Mesothelial cell of epicardium (in vitro differentiated cells): ENCODE measurements around the gene PIP5KL1. TPM values are rescaled to one million over a fixed set of nuclear protein-coding genes. Genes with fewer than 3 reads are reported as not detected.
A peak's percentile ranks its signal among the peaks of the same experiment; 100 is the strongest.

ENCODE experiments used
- DNase-seq, 2 experiments: peaks; one replicate each; pipeline ENCODE4 v3.0.0; 2021; ENCODE audit warnings: low spot score in 2 of 2; ENCODE audit not compliant: unreplicated experiment in 2 of 2
- H3K27ac Mint-ChIP-seq: 2 replicates; pipeline ENCODE4 v1.8.0; 2021; ENCODE audit warnings: mixed read lengths
- H3K27me3 Mint-ChIP-seq: 2 replicates; pipeline ENCODE4 v1.8.0; 2021; ENCODE audit warnings: low read depth, mixed read lengths
- H3K36me3 Mint-ChIP-seq: 2 replicates; pipeline ENCODE4 v1.8.0; 2021; ENCODE audit warnings: mixed read lengths
- H3K4me1 Mint-ChIP-seq: 2 replicates; pipeline ENCODE4 v1.8.0; 2021; ENCODE audit warnings: mixed read lengths
- H3K4me3 Mint-ChIP-seq: 2 replicates; pipeline ENCODE4 v1.8.0; 2021; ENCODE audit warnings: mild to moderate bottlenecking, moderate library complexity, mixed read lengths
- H3K9me3 Mint-ChIP-seq: 2 replicates; pipeline ENCODE4 v1.8.0; 2021; ENCODE audit warnings: mixed read lengths
- total RNA-seq: library from RNA; stranded (reverse); gene quantifications from 3 replicates; pipeline ENCODE4 v1.2.1, GENCODE V29; 2021
- TF ChIP-seq, protein P1 (sequence below): fragments of 200-600 bp; sonication (generic); IDR thresholded peaks from one replicate; pipeline ENCODE4 v1.5.0; 2021; ENCODE audit warnings: antibody characterized with exemption; ENCODE audit not compliant: unreplicated experiment

Gene PIP5KL1
- total RNA-seq, 1 donor from 2014 or later = 8.2 TPM

DNA sequence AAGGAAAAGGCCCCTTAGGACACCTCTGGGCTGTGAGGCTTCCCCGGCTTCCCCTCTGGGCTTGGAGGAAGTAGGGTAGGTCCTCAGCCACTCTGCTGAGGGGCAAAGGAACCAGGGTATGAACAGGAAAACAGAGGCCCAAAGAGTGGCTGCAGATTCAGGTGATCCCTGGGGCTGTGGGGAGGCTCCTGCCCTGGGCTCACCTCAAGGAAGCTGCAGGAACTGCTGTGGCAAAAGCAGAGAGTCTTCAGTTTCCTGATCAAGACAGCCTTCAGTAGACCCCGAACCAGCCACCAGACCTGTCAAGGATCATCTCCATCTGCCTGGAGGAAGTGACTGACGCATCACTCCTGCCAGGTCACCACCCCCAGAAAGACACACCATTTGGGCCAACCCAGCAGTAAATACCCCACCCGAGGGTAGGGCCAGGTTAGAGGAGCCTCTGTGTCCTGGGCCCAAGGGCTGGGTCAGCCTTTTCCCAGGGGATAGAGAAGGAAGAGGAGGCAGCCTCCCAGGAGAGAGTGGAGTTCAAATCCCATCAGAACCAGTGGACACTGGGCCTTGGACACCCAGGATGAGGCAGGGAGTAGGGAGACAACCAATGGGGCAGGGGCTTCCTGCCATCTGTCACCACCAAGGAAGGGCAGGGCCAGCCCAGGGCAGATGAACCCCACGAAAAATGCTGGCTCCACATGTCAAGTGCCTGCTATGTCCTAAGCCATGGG is 25.4 kb downstream of the PIP5KL1 start:
- Mint-ChIP-seq H3K36me3 (no peaks in the 10 kb centered on the region), H3K27ac (peak overlapping the region; percentile 95), H3K27me3 (no peaks in the 10 kb centered on the region), H3K4me3 (no peak overlapping the region), H3K4me1 (peaks cover 27% of the 10 kb centered on the region), H3K9me3 (no peaks in the 10 kb centered on the region)
- DNase-seq = no peak
- TF ChIP-seq, protein P1, sequence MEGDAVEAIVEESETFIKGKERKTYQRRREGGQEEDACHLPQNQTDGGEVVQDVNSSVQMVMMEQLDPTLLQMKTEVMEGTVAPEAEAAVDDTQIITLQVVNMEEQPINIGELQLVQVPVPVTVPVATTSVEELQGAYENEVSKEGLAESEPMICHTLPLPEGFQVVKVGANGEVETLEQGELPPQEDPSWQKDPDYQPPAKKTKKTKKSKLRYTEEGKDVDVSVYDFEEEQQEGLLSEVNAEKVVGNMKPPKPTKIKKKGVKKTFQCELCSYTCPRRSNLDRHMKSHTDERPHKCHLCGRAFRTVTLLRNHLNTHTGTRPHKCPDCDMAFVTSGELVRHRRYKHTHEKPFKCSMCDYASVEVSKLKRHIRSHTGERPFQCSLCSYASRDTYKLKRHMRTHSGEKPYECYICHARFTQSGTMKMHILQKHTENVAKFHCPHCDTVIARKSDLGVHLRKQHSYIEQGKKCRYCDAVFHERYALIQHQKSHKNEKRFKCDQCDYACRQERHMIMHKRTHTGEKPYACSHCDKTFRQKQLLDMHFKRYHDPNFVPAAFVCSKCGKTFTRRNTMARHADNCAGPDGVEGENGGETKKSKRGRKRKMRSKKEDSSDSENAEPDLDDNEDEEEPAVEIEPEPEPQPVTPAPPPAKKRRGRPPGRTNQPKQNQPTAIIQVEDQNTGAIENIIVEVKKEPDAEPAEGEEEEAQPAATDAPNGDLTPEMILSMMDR = no peak

DNA sequence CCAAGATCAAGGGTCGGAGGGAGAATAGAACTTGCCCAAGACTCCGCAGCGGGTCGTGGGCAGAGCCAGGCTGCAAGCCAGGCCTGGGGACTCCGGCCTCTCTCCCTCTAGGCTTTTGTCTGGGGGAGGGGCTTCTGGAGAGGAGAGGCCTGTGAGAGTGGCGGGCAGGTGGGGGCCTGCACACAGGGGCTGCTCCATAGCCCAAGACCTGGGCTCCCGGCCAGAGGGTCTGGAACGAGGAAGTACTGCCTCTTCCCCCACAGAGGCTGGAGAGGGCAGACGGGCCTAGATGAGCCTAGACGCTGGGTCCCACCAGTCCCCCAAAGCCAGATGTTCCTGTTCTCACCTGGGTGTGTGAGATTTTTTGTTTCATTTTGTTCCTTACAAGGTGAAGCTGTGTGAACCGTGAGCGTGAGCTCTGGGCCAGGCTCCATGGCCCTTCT is 26.0 kb downstream of the PIP5KL1 start:
- Mint-ChIP-seq H3K9me3 (no peaks in the 10 kb centered on the region), H3K36me3 (no peaks in the 10 kb centered on the region), H3K27me3 (no peaks in the 10 kb centered on the region), H3K4me3 (peak overlapping the region; percentile 44), H3K27ac (peak overlapping the region; percentile 95), H3K4me1 (peaks cover 31% of the 10 kb centered on the region)
- DNase-seq = peak; percentile 67 to 70
- TF ChIP-seq, protein P1 = no peak

DNA sequence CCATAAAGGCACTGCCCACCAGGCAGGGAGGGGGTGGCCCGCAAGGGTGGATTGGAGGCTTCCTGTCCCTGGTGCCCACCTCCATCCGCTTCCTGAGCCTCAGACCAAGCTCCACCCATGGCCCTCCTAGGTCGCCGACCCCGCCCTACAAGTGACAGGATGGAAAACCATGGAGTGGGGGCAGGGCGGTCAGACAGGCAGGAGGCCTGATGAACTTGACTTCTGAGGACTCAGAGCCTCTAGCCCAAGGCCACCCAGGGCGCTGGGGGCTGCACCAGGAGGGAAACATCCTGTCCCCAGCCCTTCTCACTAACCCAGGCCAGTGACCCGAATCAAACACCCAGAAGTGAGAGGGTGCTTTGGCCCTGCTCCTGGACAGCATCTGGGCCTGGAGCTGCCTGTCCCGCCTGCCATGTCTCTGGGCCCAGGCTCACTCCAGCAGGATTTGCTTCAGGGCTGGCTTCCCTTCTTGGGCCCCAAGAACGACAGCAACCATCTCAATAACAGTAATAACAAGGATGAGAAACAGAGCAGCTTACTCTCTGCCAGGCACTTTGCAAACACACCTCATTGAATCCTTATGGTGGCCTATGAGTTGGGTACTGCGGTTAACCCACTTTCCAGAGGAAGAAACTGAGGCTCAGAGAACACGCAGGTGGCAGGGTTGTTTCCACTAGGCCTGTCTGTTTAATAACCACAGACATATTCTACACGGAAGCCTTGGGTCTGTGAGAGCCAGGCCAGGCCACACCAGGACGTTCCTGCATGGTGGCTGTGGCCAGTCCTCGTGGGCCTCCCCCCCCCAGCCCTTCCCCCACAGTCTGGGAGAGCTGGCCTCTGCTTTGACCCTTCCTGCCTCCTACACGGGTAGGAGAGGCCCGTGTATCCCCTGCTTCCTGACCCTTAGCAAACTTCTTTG is 26.8 kb downstream of the PIP5KL1 start:
- no peaks in the 10 kb centered on the region for H3K9me3 Mint-ChIP-seq
- no peak for DNase-seq
- TF ChIP-seq, protein P1 = no peak
- peaks cover 31% of the 10 kb centered on the region for H3K4me1 Mint-ChIP-seq
- H3K27me3 Mint-ChIP-seq = no peaks in the 10 kb centered on the region
- peak overlapping the region; percentile 95 for H3K27ac Mint-ChIP-seq
- peak overlapping the region; percentile 44 for H3K4me3 Mint-ChIP-seq
- H3K36me3 Mint-ChIP-seq = no peaks in the 10 kb centered on the region

DNA sequence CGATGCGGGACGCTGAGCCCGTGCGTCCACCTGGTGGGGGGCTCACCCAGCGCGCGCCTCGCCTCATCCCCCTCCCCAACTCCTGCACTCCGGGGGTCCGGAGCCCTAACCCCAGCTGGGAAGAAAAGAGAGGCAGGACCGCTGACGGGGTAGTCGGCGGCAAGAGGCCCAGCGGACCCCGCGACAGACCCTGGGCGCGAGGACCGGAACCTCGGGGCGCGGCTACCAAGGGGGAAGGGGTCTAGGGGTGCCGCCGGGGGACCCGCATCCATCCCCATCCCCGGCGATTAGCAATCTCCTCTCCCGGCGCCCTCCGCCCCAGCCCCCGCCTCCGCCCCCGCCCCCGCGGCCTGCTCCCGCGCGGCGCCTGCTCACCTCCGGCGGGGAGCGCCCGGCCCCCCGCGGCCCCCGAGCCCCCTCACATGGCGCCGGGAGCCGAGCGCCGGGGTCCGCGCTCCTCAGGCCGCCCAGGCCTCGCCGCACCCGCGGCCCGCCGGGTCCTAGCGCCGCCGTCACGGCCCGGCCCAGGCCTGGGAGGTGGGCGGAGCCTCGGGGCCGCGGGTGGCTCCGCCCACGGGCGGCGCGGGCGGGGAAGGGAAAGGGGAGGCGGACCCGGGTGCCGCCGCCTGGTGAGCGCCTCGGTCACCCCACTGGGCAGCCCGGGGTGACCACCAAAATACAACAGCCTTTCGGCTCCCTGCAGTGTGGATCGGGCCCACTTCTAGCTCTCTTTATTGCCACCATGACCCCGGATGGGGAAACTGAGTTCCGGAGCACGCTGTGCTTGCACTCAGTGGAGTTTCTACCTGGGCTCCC is 31.2 kb downstream of the PIP5KL1 start, which contains the start of gene ST6GALNAC6:
Gene ST6GALNAC6 (minus strand): TSS at position 476 of the 816 bp plus-strand sequence. CDS start 1,622 bp downstream, outside the sequence.
- Mint-ChIP-seq H3K27me3 (no peaks in the 10 kb centered on the region), H3K27ac (peak within 1 kb of the TSS; percentile 87), H3K9me3 (peaks cover 12% of the 10 kb centered on the region), H3K36me3 (peaks cover 27% of the 10 kb centered on the region), H3K4me1 (peaks cover 27% of the 10 kb centered on the region), H3K4me3 (peak within 1 kb of the TSS; percentile 82)
- TF ChIP-seq, protein P1 = no peak
- DNase-seq = peak; percentile 54 to 71
